Astrocyte (in vitro differentiated cells and primary cell): ENCODE results near the gene BMPR2. TPM values are rescaled to one million over a fixed set of nuclear protein-coding genes. Genes with fewer than 3 reads are reported as not detected.
"Not testable (repeated sequence)": the region's sequence is repeated elsewhere in the genome, so short reads cannot be mapped to it uniquely, and the experiment has no call there.

Experiments
- DNase-seq: peaks from one replicate; pipeline ENCODE4 v3.0.0-alpha.2; 2010; ENCODE audit warnings: low read depth
- FAIRE-seq: peaks from 2 replicates; lab custom pipeline; 2011; peaks lifted over from hg19 to GRCh38; lab: Jason Lieb, UNC
- H2AFZ ChIP-seq: 2 replicates; pipeline ENCODE4 v1.6.0; 2012; ENCODE audit warnings: low read depth, low read length, inconsistent platforms
- H3K27ac ChIP-seq: 2 replicates; pipeline ENCODE4 v1.5.1; 2011; ENCODE audit warnings: low read depth, low read length, inconsistent platforms
- H3K27me3 ChIP-seq: 2 replicates; pipeline ENCODE4 v1.6.0; 2011; ENCODE audit warnings: low read length, inconsistent platforms; ENCODE audit not compliant: insufficient read depth
- H3K36me3 ChIP-seq: 2 replicates; pipeline ENCODE4 v1.5.1; 2011; ENCODE audit warnings: low read length, inconsistent platforms; ENCODE audit not compliant: insufficient read depth
- H3K4me1 ChIP-seq: 2 replicates; pipeline ENCODE4 v1.5.1; 2011; ENCODE audit warnings: low read length, inconsistent platforms; ENCODE audit not compliant: insufficient read depth
- H3K4me2 ChIP-seq: 2 replicates; pipeline ENCODE4 v1.6.0; 2012; ENCODE audit warnings: low read length, inconsistent platforms
- H3K4me3 ChIP-seq: 2 replicates; pipeline ENCODE4 v1.5.1; 2011; ENCODE audit warnings: low read depth, mild to moderate bottlenecking, low read length, inconsistent platforms; ENCODE audit not compliant: insufficient read depth
- H3K79me2 ChIP-seq: 2 replicates; pipeline ENCODE4 v1.6.0; 2012; ENCODE audit warnings: mild to moderate bottlenecking, low read length, inconsistent platforms; ENCODE audit not compliant: insufficient read depth
- H3K9ac ChIP-seq: 2 replicates; pipeline ENCODE4 v1.6.0; 2012; ENCODE audit warnings: mild to moderate bottlenecking, low read length, inconsistent platforms
- H3K9me3 ChIP-seq: 2 replicates; pipeline ENCODE4 v1.5.1; 2012; ENCODE audit warnings: low read depth, mild to moderate bottlenecking, low read length, inconsistent platforms; ENCODE audit not compliant: insufficient read depth
- H4K20me1 ChIP-seq: 2 replicates; pipeline ENCODE4 v1.6.0; 2012; ENCODE audit warnings: low read length, inconsistent platforms; ENCODE audit not compliant: insufficient read depth
- H3K27ac Mint-ChIP-seq: one replicate; pipeline ENCODE4 v1.8.0; 2021; ENCODE audit warnings: mild to moderate bottlenecking, mixed read lengths; ENCODE audit not compliant: unreplicated experiment
- H3K27me3 Mint-ChIP-seq: one replicate; pipeline ENCODE4 v1.8.0; 2021; ENCODE audit warnings: low read depth, mixed read lengths; ENCODE audit not compliant: unreplicated experiment
- H3K36me3 Mint-ChIP-seq: one replicate; pipeline ENCODE4 v1.8.0; 2021; ENCODE audit warnings: low read depth, mixed read lengths; ENCODE audit not compliant: unreplicated experiment
- H3K4me1 Mint-ChIP-seq: one replicate; pipeline ENCODE4 v1.8.0; 2021; ENCODE audit warnings: low read depth, mixed read lengths; ENCODE audit not compliant: unreplicated experiment
- H3K4me3 Mint-ChIP-seq: one replicate; pipeline ENCODE4 v1.8.0; 2021; ENCODE audit warnings: mild to moderate bottlenecking, moderate library complexity, mixed read lengths; ENCODE audit not compliant: unreplicated experiment
- H3K9me3 Mint-ChIP-seq: one replicate; pipeline ENCODE4 v1.8.0; 2021; ENCODE audit warnings: mild to moderate bottlenecking, mixed read lengths; ENCODE audit not compliant: unreplicated experiment
- CTCF ChIP-seq: IDR thresholded peaks from 2 replicates; pipeline ENCODE4 v1.5.1; 2011; ENCODE audit warnings: low read depth, mild to moderate bottlenecking, inconsistent platforms, low read length, moderate library complexity; ENCODE audit not compliant: insufficient read depth
- EZH2 ChIP-seq: IDR thresholded peaks from 2 replicates; pipeline ENCODE4 v1.6.1; 2012; ENCODE audit warnings: mild to moderate bottlenecking, low read length, inconsistent platforms; ENCODE audit not compliant: insufficient read depth
- total RNA-seq: library from RNA; stranded (reverse); gene quantifications from 2 replicates; pipeline ENCODE4 v1.2.1, GENCODE V29; 2021

BMPR2 gene
- total RNA-seq, 1 donor from 2014 or later, result 93.1 TPM

GRCh38 chr2:202436626-202437025, 60.5 kb downstream of the BMPR2 start:
- Mint-ChIP-seq H3K4me1 (peaks cover 11% of the 10 kb centered on the region), H3K27me3 (no peaks in the 10 kb centered on the region), H3K27ac (no peak overlapping the region), H3K4me3 (no peak overlapping the region), H3K36me3 (peaks cover 6% of the 10 kb centered on the region), H3K9me3 (peaks cover 2% of the 10 kb centered on the region)
- peak; percentile 17 for DNase-seq
- no peak for FAIRE-seq
- Histone ChIP-seq H3K79me2 (peaks cover 81% of the 10 kb centered on the region), H3K36me3 (no peaks in the 10 kb centered on the region), H4K20me1 (peaks cover 63% of the 10 kb centered on the region), H3K27ac (no peak overlapping the region), H3K4me1 (no peaks in the 10 kb centered on the region), H3K9me3 (no peaks in the 10 kb centered on the region), H3K27me3 (no peaks in the 10 kb centered on the region), H3K4me3 (no peak overlapping the region), H3K9ac (no peak overlapping the region), H2AFZ (no peak overlapping the region), H3K4me2 (no peak overlapping the region)
- TF ChIP-seq CTCF (no peak), EZH2 (no peak)

- H3K4me1 Mint-ChIP-seq, H3K4me3 ChIP-seq, FAIRE-seq, H3K4me1 ChIP-seq, H3K36me3 ChIP-seq, H2AFZ ChIP-seq, H3K4me2 ChIP-seq, DNase-seq, H3K4me3 Mint-ChIP-seq, H3K9ac ChIP-seq, H3K27ac ChIP-seq, H3K9me3 ChIP-seq, H3K36me3 Mint-ChIP-seq, H3K27me3 Mint-ChIP-seq, H3K27ac Mint-ChIP-seq, H3K27me3 ChIP-seq, H3K9me3 Mint-ChIP-seq: not testable (repeated sequence)
- peaks cover 57% of the 10 kb centered on the region for H4K20me1 ChIP-seq
- H3K79me2 ChIP-seq, result peaks cover 82% of the 10 kb centered on the region
Measured at GRCh38 chr2:202440117-202440516, 64.0 kb downstream of the BMPR2 start.

GRCh38 chr2:202442882-202443281, 66.8 kb downstream of the BMPR2 start:
- Histone ChIP-seq H3K36me3 (peaks cover 2% of the 10 kb centered on the region), H3K4me2 (no peak overlapping the region), H3K4me3 (no peak overlapping the region), H3K9ac (no peak overlapping the region), H3K9me3 (no peaks in the 10 kb centered on the region), H4K20me1 (peaks cover 50% of the 10 kb centered on the region), H2AFZ (no peak overlapping the region), H3K27ac (no peak overlapping the region), H3K4me1 (no peaks in the 10 kb centered on the region), H3K79me2 (peaks cover 83% of the 10 kb centered on the region), H3K27me3 (no peaks in the 10 kb centered on the region)
- Mint-ChIP-seq H3K36me3 (peaks cover 10% of the 10 kb centered on the region), H3K4me3 (no peak overlapping the region), H3K4me1 (peaks cover 4% of the 10 kb centered on the region), H3K9me3 (peaks cover 2% of the 10 kb centered on the region), H3K27me3 (no peaks in the 10 kb centered on the region), H3K27ac (no peak overlapping the region)
- DNase-seq (peak; percentile 37), FAIRE-seq (no peak)
- TF ChIP-seq EZH2 (no peak), CTCF (no peak)
